Measurements from ENCODE around the gene ALPK1. TPM values are rescaled to one million over a fixed set of nuclear protein-coding genes. Genes with fewer than 3 reads are reported as not detected.

ALPK1 gene
- total RNA-seq, 4 donors from 2014 or later = 1.8 to 12.6 (median 3.3) TPM

DNA sequence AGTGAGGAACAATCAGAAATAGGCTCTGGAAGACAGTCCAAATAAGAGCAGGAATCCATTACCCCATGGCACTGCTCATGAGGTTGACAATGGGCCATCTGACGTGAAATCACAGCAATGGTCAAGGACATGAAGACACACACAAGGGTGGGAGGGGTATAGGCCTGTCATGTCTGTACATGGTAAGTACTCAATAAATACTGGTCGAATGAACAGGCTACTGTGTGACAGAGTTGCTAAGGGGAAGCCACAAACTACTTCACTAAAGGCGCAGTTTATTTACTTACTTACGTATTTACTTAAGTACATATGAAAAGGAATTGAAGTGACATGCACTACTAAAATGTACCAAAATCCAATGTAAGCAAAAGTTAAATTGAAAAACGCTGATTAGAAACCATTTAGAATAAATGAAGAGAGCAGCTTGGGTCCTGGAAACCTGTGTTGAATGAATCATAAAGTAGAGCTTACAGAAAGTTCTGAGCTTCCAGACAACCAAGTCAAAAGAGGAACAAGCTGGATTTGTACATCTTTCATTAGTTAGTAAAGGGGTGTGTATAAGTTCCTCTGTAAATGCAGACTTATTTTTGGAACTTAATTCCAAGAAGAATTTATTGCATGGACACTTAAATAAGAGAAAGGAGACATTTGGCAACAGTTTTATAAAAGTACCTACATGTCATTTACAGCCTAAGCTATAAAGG lies 32.7 kb downstream of the ALPK1 start:
- Histone ChIP-seq H3K27me3 (no peaks in the 10 kb centered on the region), H3K27ac (no peak overlapping the region), H3K4me3 (no peak overlapping the region), H3K9me3 (no peaks in the 10 kb centered on the region), H3K36me3 (no peaks in the 10 kb centered on the region), H3K4me1 (no peaks in the 10 kb centered on the region)
- DNase-seq (no peak), ATAC-seq (no peak)
- in situ Hi-C loops (cut with MboI; ENCODE audit: low sequenced_read_pairs in 4 of 4) (loop anchor here in 3 of 4 donors (10.0 to 25.0 kb wide), 4 partner anchors 195 to 432 kb away; no protein-coding TSS in a partner anchor), intact Hi-C loops (cut with DNase I; ENCODE audit: low total_unique reads) (loop anchor here (5.0 kb wide), 1 partner anchor 272 kb away; no protein-coding TSS in a partner anchor)
- no peak for TF ChIP-seq POLR2A (IDR thresholded peaks at IDR 0.05)
- TF ChIP-seq, protein P1, sequence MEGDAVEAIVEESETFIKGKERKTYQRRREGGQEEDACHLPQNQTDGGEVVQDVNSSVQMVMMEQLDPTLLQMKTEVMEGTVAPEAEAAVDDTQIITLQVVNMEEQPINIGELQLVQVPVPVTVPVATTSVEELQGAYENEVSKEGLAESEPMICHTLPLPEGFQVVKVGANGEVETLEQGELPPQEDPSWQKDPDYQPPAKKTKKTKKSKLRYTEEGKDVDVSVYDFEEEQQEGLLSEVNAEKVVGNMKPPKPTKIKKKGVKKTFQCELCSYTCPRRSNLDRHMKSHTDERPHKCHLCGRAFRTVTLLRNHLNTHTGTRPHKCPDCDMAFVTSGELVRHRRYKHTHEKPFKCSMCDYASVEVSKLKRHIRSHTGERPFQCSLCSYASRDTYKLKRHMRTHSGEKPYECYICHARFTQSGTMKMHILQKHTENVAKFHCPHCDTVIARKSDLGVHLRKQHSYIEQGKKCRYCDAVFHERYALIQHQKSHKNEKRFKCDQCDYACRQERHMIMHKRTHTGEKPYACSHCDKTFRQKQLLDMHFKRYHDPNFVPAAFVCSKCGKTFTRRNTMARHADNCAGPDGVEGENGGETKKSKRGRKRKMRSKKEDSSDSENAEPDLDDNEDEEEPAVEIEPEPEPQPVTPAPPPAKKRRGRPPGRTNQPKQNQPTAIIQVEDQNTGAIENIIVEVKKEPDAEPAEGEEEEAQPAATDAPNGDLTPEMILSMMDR (IDR thresholded peaks at IDR 0.05 in 4 of 5, conservative IDR thresholded peaks at IDR 0.05 in 1 of 5) = no peak

DNA sequence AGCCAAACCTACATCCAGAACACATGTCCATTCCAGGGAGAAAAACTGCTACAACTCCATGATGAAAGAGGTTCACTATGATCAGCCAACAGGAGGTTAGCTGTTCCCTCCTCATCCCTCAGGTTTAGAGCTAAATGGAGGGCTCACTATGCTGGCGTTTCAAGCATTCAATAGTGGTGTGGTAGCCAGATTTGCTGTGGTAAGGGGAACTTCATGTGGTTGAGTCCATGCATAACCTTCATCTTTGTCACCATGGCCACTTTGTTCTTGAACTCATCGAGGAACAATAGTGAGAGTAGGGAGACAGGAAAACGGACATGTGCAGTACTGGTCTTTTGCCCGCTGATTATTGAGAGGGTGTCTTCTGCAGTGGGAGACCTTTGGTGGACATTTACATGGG lies 33.8 kb downstream of the ALPK1 start:
- H3K36me3 ChIP-seq = no peaks in the 10 kb centered on the region
- ATAC-seq (no peak), DNase-seq (no peak)
- in situ Hi-C loops (cut with MboI; ENCODE audit: low sequenced_read_pairs in 4 of 4) = loop anchor here in 2 of 4 donors (10.0 to 25.0 kb wide), 3 partner anchors 194 to 431 kb away; no protein-coding TSS in a partner anchor
- H3K9me3 ChIP-seq = no peaks in the 10 kb centered on the region
- H3K27ac ChIP-seq = no peak overlapping the region
- no peaks in the 10 kb centered on the region for H3K4me1 ChIP-seq
- TF ChIP-seq, protein P1 (IDR thresholded peaks at IDR 0.05 in 4 of 5, conservative IDR thresholded peaks at IDR 0.05 in 1 of 5) = no peak
- no peak for TF ChIP-seq POLR2A (IDR thresholded peaks at IDR 0.05)
- no peak overlapping the region for H3K4me3 ChIP-seq
- intact Hi-C loops (cut with DNase I; ENCODE audit: low total_unique reads) = no loop called here
- no peaks in the 10 kb centered on the region for H3K27me3 ChIP-seq

DNA sequence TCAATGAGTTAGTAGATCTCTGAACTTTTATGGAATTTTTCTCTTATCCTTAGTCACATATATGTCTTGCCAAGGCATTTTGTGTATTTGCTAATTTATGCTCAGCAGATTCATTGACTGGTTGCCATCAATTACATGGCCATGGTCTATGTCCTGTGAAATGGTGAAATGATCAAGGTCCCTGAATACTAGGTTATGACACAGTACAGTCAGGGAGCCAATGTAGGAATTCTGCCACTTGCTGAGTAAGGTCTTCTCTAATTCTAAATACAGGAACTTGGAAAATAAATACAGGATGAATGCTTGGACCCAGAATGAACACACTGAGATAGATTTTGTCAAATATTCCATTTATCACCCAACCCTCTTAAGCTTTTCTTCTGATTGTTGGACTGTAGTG lies 35.2 kb downstream of the ALPK1 start:
- no peak for ATAC-seq
- intact Hi-C loops (cut with DNase I; ENCODE audit: low total_unique reads) (no loop called here), in situ Hi-C loops (cut with MboI; ENCODE audit: low sequenced_read_pairs in 4 of 4) (loop anchor here in 2 of 4 donors (10.0 to 25.0 kb wide), 3 partner anchors 192 to 430 kb away; no protein-coding TSS in a partner anchor)

DNA sequence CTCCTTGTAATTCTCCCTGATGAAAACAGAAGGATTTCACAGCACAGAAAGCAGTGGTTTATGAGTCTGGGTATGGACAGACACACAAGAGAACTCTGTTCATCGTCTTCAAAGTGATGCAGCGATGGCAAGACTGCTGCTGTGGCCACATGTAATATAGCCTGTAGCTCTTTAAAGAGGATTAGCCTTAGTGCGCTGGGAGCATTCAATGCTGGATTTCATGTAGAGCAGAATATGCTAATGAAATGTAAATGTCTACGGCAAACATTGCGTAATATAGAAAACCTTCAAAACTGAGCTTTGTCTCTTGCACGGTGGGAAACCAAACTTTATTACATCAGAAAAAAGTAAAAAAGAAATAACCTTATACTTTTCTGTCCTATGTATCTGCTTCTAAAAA lies 42.9 kb downstream of the ALPK1 start:
- in situ Hi-C loops (cut with MboI; ENCODE audit: low sequenced_read_pairs in 4 of 4) (loop anchor here in 2 of 4 donors (25.0 kb wide), 2 partner anchors 272 to 422 kb away; no protein-coding TSS in a partner anchor), intact Hi-C loops (cut with DNase I; ENCODE audit: low total_unique reads) (no loop called here)
- no peaks in the 10 kb centered on the region for H3K4me1 ChIP-seq
- no peaks in the 10 kb centered on the region for H3K27me3 ChIP-seq
- no peaks in the 10 kb centered on the region for H3K9me3 ChIP-seq
- TF ChIP-seq POLR2A (IDR thresholded peaks at IDR 0.05) = no peak
- H3K36me3 ChIP-seq = no peaks in the 10 kb centered on the region
- DNase-seq (no peak), ATAC-seq (no peak)
- no peak overlapping the region for H3K27ac ChIP-seq
- no peak overlapping the region for H3K4me3 ChIP-seq

More for the DNA sequence above, 35.2 kb downstream of the ALPK1 start:
- no peaks in the 10 kb centered on the region for H3K36me3 ChIP-seq
- H3K4me1 ChIP-seq = no peaks in the 10 kb centered on the region
- TF ChIP-seq, protein P1 (IDR thresholded peaks at IDR 0.05 in 4 of 5, conservative IDR thresholded peaks at IDR 0.05 in 1 of 5) = no peak
- no peak for TF ChIP-seq POLR2A (IDR thresholded peaks at IDR 0.05)
- no peaks in the 10 kb centered on the region for H3K9me3 ChIP-seq
- no peak overlapping the region for H3K4me3 ChIP-seq
- DNase-seq = no peak
- H3K27me3 ChIP-seq = no peaks in the 10 kb centered on the region
- no peak overlapping the region for H3K27ac ChIP-seq

DNA sequence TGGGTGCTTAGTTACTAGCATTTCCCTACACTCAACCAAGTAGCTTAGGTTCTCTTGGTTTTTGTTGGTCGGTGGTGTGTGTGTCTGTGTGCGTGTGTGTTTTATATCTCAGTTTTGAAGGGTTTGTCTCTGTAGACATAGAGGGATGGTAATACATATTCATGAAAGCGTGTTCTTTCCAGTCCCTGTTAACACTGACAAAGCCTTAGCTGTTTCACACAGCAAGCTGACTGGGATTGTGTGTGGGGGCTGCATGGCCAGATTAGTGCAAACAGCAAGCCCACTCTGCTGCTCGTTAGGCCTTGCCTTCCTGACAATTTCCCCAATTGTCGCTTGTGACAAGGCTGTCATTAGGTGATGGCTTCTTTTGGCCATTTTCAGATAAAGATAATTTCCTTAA lies 43.9 kb downstream of the ALPK1 start:
- intact Hi-C loops (cut with DNase I; ENCODE audit: low total_unique reads) = no loop called here
- ATAC-seq = no peak
- no peaks in the 10 kb centered on the region for H3K9me3 ChIP-seq
- no peaks in the 10 kb centered on the region for H3K4me1 ChIP-seq
- no peaks in the 10 kb centered on the region for H3K36me3 ChIP-seq
- TF ChIP-seq POLR2A (IDR thresholded peaks at IDR 0.05) = no peak
- TF ChIP-seq, protein P1 (IDR thresholded peaks at IDR 0.05 in 4 of 5, conservative IDR thresholded peaks at IDR 0.05 in 1 of 5) = no peak
- in situ Hi-C loops (cut with MboI; ENCODE audit: low sequenced_read_pairs in 4 of 4) = loop anchor here in 2 of 4 donors (25.0 kb wide), 2 partner anchors 271 to 421 kb away; no protein-coding TSS in a partner anchor
- no peak overlapping the region for H3K4me3 ChIP-seq
- H3K27me3 ChIP-seq = no peaks in the 10 kb centered on the region
- DNase-seq = no peak
- H3K27ac ChIP-seq = no peak overlapping the region

Measured in gastrocnemius medialis (tissue), 4 donors.